A549 (cell line): ENCODE results near the gene FANCB. TPM values are rescaled to one million over a fixed set of nuclear protein-coding genes. Genes with fewer than 3 reads are reported as not detected.

Experiments
- ATAC-seq, 2 experiments: fragments of 200-7000 bp in 1 of 2; fragments of >200 bp in 1 of 2; cut with Nextera tagmentation in 1 of 2; cut with Tn5 transposase in 1 of 2; 3 replicates each; pipeline versions ENCODE4 v1.8.0 to v1.9.1; 2018 to 2020; ENCODE audit warnings: mild to moderate bottlenecking in 1 of 2, moderate library complexity in 1 of 2
- CTCF ChIA-PET: fragments of 300-600 bp; sonication (Branson Sonifier 250); formaldehyde crosslinking; extraction: SDS; loops from one replicate; lab custom pipeline; 2021; ENCODE audit warnings: antibody characterized with exemption, inconsistent platforms; lab: Yijun Ruan, JAX
- POLR2A ChIA-PET: fragments of 350-600 bp; formaldehyde crosslinking; extraction: SDS; loops from one replicate; lab custom pipeline; 2021; ENCODE audit warnings: antibody characterized with exemption, inconsistent platforms; lab: Yijun Ruan, JAX
- DNase-seq, 2 experiments: peaks; one replicate each; pipeline versions ENCODE4 v3.0.0 to v3.0.0-alpha.2; 2011 to 2016; ENCODE audit warnings: low read depth in 1 of 2, low spot score in 1 of 2
- FAIRE-seq: peaks from 2 replicates; lab custom pipeline; 2011; peaks lifted over from hg19 to GRCh38; lab: Jason Lieb, UNC
- H3K27ac ChIP-seq, 2 experiments: fragments of >200 bp; sonication (Bioruptor Twin); formaldehyde crosslinking; 3 replicates each; pipeline ENCODE4 v1.5.1; 2016 to 2017
- H3K4me1 ChIP-seq: fragments of >200 bp; sonication (Bioruptor Twin); formaldehyde crosslinking; 3 replicates; pipeline ENCODE4 v1.6.1; 2016
- H3K4me2 ChIP-seq: fragments of >200 bp; sonication (Bioruptor Twin); formaldehyde crosslinking; 3 replicates; pipeline ENCODE4 v1.6.1; 2016
- H3K4me3 ChIP-seq: fragments of >200 bp; sonication (Bioruptor Twin); formaldehyde crosslinking; 3 replicates; pipeline ENCODE4 v1.5.1; 2016
- H3K9me3 ChIP-seq: fragments of >200 bp; sonication (Bioruptor Twin); formaldehyde crosslinking; 3 replicates; pipeline ENCODE4 v1.6.1; 2016
- ATOH8 ChIP-seq: fragments of 250-450 bp; sonication (Bioruptor Pico); IDR thresholded peaks from 2 replicates; pipeline ENCODE4 v1.5.0; 2020; ENCODE audit warnings: low read depth, mild to moderate bottlenecking, moderate library complexity
- BCL3 ChIP-seq: fragments of >200 bp; sonication (Bioruptor Twin); formaldehyde crosslinking; IDR thresholded peaks from 3 replicates; pipeline ENCODE4 v1.6.1; 2016
- CHD2 ChIP-seq: fragments of 150-350 bp; IDR thresholded peaks from 2 replicates; pipeline ENCODE4 v1.6.1; 2014; ENCODE audit warnings: low read length; ENCODE audit not compliant: partially characterized antibody
- FOSB ChIP-seq: fragments of 250-450 bp; sonication (Bioruptor Pico); IDR thresholded peaks from 2 replicates; pipeline ENCODE4 v1.5.0; 2020; ENCODE audit warnings: mild to moderate bottlenecking, moderate library complexity
- HDAC2 ChIP-seq: fragments of 200-600 bp; sonication (generic); IDR thresholded peaks from 2 replicates; pipeline ENCODE4 v1.6.1; 2016
- JUN ChIP-seq, 2 experiments: fragments of >200 bp; sonication (Bioruptor Twin); formaldehyde crosslinking; IDR thresholded peaks; 2 replicates in 1 of 2; 3 replicates in 1 of 2; pipeline ENCODE4 v1.6.1; 2016 to 2017
- JUNB ChIP-seq: fragments of >200 bp; sonication (Bioruptor Twin); formaldehyde crosslinking; IDR thresholded peaks from 2 replicates; pipeline ENCODE4 v1.6.1; 2016
- KDM1A ChIP-seq: fragments of 200-600 bp; sonication (generic); IDR thresholded peaks from 2 replicates; pipeline ENCODE4 v1.6.1; 2016; ENCODE audit warnings: low read depth, mild to moderate bottlenecking
- KDM5A ChIP-seq: fragments of 200-600 bp; sonication (generic); IDR thresholded peaks from 2 replicates; pipeline ENCODE4 v1.6.1; 2016; ENCODE audit warnings: antibody characterized with exemption, mild to moderate bottlenecking
- MAZ ChIP-seq: fragments of 150-350 bp; IDR thresholded peaks from 2 replicates; pipeline ENCODE4 v1.6.1; 2014; ENCODE audit warnings: antibody characterized with exemption, low read depth, low read length, borderline replicate concordance
- NPAS2 ChIP-seq: fragments of 250-450 bp; sonication (Bioruptor Pico); IDR thresholded peaks from 2 replicates; pipeline ENCODE4 v1.8.0; 2022; ENCODE audit warnings: mild to moderate bottlenecking, moderate library complexity, borderline replicate concordance
- POLR2A ChIP-seq: IDR thresholded peaks from 2 replicates; pipeline ENCODE4 v1.6.1; 2012; ENCODE audit warnings: mild to moderate bottlenecking, low read length
- RAD21 ChIP-seq, 2 experiments: fragments of >200 bp in 1 of 2; sonication (Bioruptor Twin) in 1 of 2; formaldehyde crosslinking in 1 of 2; IDR thresholded peaks in 1 of 2; conservative IDR thresholded peaks in 1 of 2; 2 replicates in 1 of 2; 3 replicates in 1 of 2; pipeline ENCODE4 v1.6.1; 2012 to 2018; ENCODE audit warnings: inconsistent platforms in 1 of 2
- RARB ChIP-seq: fragments of 250-450 bp; sonication (Bioruptor Pico); IDR thresholded peaks from 2 replicates; pipeline ENCODE4 v1.8.0; 2021; ENCODE audit warnings: mild to moderate bottlenecking, moderate library complexity
- SMC3 ChIP-seq: fragments of >200 bp; sonication (Bioruptor Twin); formaldehyde crosslinking; IDR thresholded peaks from 3 replicates; pipeline ENCODE4 v1.6.1; 2018; ENCODE audit warnings: inconsistent platforms
- ZC3H11A ChIP-seq: fragments of 450-650 bp; IDR thresholded peaks from 2 replicates; pipeline ENCODE4 v1.6.1; 2014; ENCODE audit warnings: antibody characterized with exemption, mild to moderate bottlenecking
- ZSCAN20 ChIP-seq: fragments of 250-450 bp; sonication (Bioruptor Pico); IDR thresholded peaks from 2 replicates; pipeline ENCODE4 v1.8.0; 2022; ENCODE audit warnings: mild to moderate bottlenecking, moderate library complexity
- WGBS: methylation state at CpG from one replicate; pipeline ENCODE4 v1.1.6; 2017; ENCODE audit errors: missing lambda C conversion rate; 5-methylcytosine and 5-hydroxymethylcytosine counted together
- polyA plus RNA-seq, 4 experiments: library from polyadenylated mRNA; depleted of rRNA in 3 of 4; stranded (reverse); fragments of >200 nt; fragmentation: RNase III in 1 of 4; extraction: RNeasy Plus Mini Kit Qiagen cat#74134 plus additional on column Dnase treatment in 1 of 4; gene quantifications; 2 replicates in 3 of 4; 3 replicates in 1 of 4; pipeline ENCODE4 v1.2.3, GENCODE V29; 2011 to 2017
- TF ChIP-seq, protein P1 (sequence below): IDR thresholded peaks from 2 replicates; pipeline ENCODE4 v1.6.1; 2012; ENCODE audit warnings: low read depth, borderline replicate concordance
- TF ChIP-seq, protein P2 (sequence below): fragments of 250-450 bp; sonication (Bioruptor Pico); IDR thresholded peaks from 2 replicates; pipeline ENCODE4 v1.5.0; 2021; ENCODE audit warnings: mild to moderate bottlenecking, moderate library complexity, borderline replicate concordance
- TF ChIP-seq, protein P3 (sequence below): fragments of 200-600 bp; sonication (generic); IDR thresholded peaks from 2 replicates; pipeline ENCODE4 v1.6.1; 2016; ENCODE audit warnings: antibody characterized with exemption, mild to moderate bottlenecking, moderate library complexity

The FANCB gene
- polyA plus RNA-seq, 2 of the 4 experiments (the other 2 are of a cell fraction): 5.3 to 7.8 TPM

DNA sequence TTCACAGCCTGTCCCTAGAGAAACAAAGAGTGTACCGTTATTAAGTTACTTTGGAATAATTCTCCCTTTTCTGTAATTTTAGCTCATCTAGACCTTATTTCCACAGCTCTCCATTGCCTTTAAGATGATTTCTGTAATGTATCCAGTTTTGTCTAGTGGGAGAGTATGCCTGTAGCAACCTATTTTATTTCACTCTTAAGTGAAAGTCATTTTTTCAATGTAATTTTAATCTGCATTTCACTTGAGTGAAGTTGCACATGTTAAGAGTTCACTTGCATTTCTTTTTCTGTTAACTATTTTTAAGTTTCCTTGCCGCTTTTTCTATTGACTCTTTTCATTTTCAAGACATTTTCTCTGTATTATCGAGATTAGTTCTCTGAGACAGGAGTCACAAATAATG lies 46.5 kb downstream of the FANCB start:
- H3K27ac ChIP-seq: no peak overlapping the region
- H3K4me2 ChIP-seq: no peak overlapping the region
- CTCF ChIA-PET: no interaction called here
- H3K9me3 ChIP-seq: no peaks in the 10 kb centered on the region
- TF ChIP-seq SMC3 (no peak), RAD21 (conservative IDR thresholded peaks at IDR 0.05 in 1 of 2, IDR thresholded peaks at IDR 0.05 in 1 of 2) (no peak), KDM5A (no peak), MAZ (no peak), ATOH8 (CRISPR knock-in tag) (no peak), KDM1A (no peak), POLR2A (no peak)
- TF ChIP-seq, protein P1, sequence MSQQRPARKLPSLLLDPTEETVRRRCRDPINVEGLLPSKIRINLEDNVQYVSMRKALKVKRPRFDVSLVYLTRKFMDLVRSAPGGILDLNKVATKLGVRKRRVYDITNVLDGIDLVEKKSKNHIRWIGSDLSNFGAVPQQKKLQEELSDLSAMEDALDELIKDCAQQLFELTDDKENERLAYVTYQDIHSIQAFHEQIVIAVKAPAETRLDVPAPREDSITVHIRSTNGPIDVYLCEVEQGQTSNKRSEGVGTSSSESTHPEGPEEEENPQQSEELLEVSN: no peak
- TF ChIP-seq, protein P2, sequence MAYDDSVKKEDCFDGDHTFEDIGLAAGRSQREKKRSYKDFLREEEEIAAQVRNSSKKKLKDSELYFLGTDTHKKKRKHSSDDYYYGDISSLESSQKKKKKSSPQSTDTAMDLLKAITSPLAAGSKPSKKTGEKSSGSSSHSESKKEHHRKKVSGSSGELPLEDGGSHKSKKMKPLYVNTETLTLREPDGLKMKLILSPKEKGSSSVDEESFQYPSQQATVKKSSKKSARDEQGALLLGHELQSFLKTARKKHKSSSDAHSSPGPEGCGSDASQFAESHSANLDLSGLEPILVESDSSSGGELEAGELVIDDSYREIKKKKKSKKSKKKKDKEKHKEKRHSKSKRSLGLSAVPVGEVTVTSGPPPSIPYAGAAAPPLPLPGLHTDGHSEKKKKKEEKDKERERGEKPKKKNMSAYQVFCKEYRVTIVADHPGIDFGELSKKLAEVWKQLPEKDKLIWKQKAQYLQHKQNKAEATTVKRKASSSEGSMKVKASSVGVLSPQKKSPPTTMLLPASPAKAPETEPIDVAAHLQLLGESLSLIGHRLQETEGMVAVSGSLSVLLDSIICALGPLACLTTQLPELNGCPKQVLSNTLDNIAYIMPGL (CRISPR knock-in tag): no peak
- H3K4me3 ChIP-seq: no peak overlapping the region
- no peak for ATAC-seq
- DNase-seq: no peak
- peak; percentile 13 for FAIRE-seq
- POLR2A ChIA-PET: no interaction called here
- WGBS: 62% methylated on average over 3 of the region's 3 CpGs
- H3K4me1 ChIP-seq: no peaks in the 10 kb centered on the region

DNA sequence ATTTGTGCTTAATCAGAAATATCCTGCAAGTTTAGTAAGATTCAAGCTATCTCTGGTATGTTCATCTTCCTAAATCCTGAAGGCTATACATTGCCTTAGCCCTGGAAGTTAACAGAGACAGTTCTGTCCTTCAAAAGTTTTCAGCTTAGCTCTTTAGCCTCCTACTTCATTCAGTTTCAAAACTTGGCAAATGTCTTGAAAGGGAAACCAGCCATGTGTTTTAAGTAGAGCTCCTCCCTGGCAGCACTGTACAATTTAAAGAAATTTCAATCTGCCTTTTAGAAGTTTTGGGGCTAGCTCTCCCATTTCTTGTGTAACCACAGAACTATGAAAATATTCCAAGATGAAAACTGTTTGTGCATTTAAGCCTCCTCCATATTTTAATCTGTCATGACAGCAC lies 47.0 kb downstream of the FANCB start:
- no peak for FAIRE-seq
- Histone ChIP-seq H3K4me1 (no peaks in the 10 kb centered on the region), H3K9me3 (no peaks in the 10 kb centered on the region), H3K27ac (no peak overlapping the region), H3K4me2 (no peak overlapping the region), H3K4me3 (no peak overlapping the region)
- DNase-seq: no peak
- ChIA-PET CTCF (no interaction called here), POLR2A (no interaction called here)
- TF ChIP-seq JUNB: no peak
- no peak for TF ChIP-seq NPAS2 (CRISPR knock-in tag)
- no peak for ATAC-seq

- ChIA-PET POLR2A (no interaction called here), CTCF (interaction anchor here (0.7 kb wide), 1 partner anchor 166 kb away, joined by 3 read pairs; no protein-coding TSS in a partner anchor)
- FAIRE-seq: no peak
- no peak overlapping the region for H3K27ac ChIP-seq
- no peak for DNase-seq
- H3K4me1 ChIP-seq: no peaks in the 10 kb centered on the region
- WGBS: 73% methylated on average over 3 of the region's 3 CpGs
- no peak for ATAC-seq
- H3K9me3 ChIP-seq: no peaks in the 10 kb centered on the region
- no peak overlapping the region for H3K4me2 ChIP-seq
- TF ChIP-seq BCL3 (no peak), ZC3H11A (no peak), MAZ (no peak), FOSB (CRISPR knock-in tag) (no peak), HDAC2 (no peak), POLR2A (no peak), RARB (no peak)
- no peak overlapping the region for H3K4me3 ChIP-seq
Measured at GRCh38 chrX:14819769-14820168, 53.1 kb downstream of the FANCB start.

DNA sequence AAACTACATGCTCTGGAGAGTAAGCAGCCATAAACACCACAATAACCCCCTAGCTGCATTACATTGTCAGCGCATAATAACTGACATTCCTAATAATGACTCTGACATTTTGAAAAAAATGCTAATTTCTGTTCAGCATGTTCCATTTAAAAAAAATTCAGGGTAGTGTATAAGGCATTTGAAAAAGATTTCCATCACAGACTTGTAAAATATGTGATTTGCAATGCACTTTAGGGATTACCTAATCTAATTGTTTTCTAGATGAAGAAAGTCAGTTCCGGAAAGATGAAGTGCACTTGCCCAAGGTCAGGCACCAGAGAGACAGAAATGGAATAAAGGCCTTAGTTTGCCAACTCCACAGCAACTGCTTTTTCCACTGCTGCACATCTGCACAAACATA lies 55.3 kb downstream of the FANCB start:
- H3K9me3 ChIP-seq: no peaks in the 10 kb centered on the region
- no peak for DNase-seq
- FAIRE-seq: peak; percentile 7
- H3K4me1 ChIP-seq: no peaks in the 10 kb centered on the region
- ATAC-seq: no peak
- POLR2A ChIA-PET: no interaction called here
- CTCF ChIA-PET: no interaction called here
- H3K4me3 ChIP-seq: no peak overlapping the region
- H3K4me2 ChIP-seq: no peak overlapping the region
- H3K27ac ChIP-seq: no peak overlapping the region
- 76% methylated on average over 2 of the region's 2 CpGs for WGBS
- TF ChIP-seq, protein P3, sequence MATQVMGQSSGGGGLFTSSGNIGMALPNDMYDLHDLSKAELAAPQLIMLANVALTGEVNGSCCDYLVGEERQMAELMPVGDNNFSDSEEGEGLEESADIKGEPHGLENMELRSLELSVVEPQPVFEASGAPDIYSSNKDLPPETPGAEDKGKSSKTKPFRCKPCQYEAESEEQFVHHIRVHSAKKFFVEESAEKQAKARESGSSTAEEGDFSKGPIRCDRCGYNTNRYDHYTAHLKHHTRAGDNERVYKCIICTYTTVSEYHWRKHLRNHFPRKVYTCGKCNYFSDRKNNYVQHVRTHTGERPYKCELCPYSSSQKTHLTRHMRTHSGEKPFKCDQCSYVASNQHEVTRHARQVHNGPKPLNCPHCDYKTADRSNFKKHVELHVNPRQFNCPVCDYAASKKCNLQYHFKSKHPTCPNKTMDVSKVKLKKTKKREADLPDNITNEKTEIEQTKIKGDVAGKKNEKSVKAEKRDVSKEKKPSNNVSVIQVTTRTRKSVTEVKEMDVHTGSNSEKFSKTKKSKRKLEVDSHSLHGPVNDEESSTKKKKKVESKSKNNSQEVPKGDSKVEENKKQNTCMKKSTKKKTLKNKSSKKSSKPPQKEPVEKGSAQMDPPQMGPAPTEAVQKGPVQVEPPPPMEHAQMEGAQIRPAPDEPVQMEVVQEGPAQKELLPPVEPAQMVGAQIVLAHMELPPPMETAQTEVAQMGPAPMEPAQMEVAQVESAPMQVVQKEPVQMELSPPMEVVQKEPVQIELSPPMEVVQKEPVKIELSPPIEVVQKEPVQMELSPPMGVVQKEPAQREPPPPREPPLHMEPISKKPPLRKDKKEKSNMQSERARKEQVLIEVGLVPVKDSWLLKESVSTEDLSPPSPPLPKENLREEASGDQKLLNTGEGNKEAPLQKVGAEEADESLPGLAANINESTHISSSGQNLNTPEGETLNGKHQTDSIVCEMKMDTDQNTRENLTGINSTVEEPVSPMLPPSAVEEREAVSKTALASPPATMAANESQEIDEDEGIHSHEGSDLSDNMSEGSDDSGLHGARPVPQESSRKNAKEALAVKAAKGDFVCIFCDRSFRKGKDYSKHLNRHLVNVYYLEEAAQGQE: no peak
- TF ChIP-seq ZSCAN20 (no peak), CHD2 (no peak), JUN (IDR thresholded peaks at IDR 0.05) (no peak)
- TF ChIP-seq, protein P2 (CRISPR knock-in tag): no peak
